Nephron (organoid): ENCODE measurements around the gene ALKBH4.

ENCODE experiments used
- H3K27ac Mint-ChIP-seq, 3 experiments: 2 replicates each; pipeline ENCODE4 v1.8.0; 2020; ENCODE audit warnings: mixed read lengths in 3 of 3, mild to moderate bottlenecking in 2 of 3, moderate library complexity in 1 of 3
- H3K27me3 Mint-ChIP-seq: 2 replicates; pipeline ENCODE4 v1.8.0; 2021; ENCODE audit warnings: low read depth, mild to moderate bottlenecking, moderate library complexity, mixed read lengths
- H3K36me3 Mint-ChIP-seq: 2 replicates; pipeline ENCODE4 v1.8.0; 2020; ENCODE audit warnings: low read depth, mixed read lengths
- H3K4me1 Mint-ChIP-seq: 2 replicates; pipeline ENCODE4 v1.8.0; 2020; ENCODE audit warnings: mixed read lengths
- H3K4me3 Mint-ChIP-seq, 3 experiments: 2 replicates each; pipeline ENCODE4 v1.8.0; 2020; ENCODE audit warnings: mild to moderate bottlenecking in 3 of 3, mixed read lengths in 3 of 3, moderate library complexity in 2 of 3
- H3K9me3 Mint-ChIP-seq: 2 replicates; pipeline ENCODE4 v1.8.0; 2020; ENCODE audit warnings: mixed read lengths
- CTCF ChIP-seq, 3 experiments: fragments of 200-600 bp; sonication (generic); IDR thresholded peaks; one replicate each; pipeline ENCODE4 v1.5.0; 2021; ENCODE audit warnings: antibody characterized with exemption in 3 of 3; ENCODE audit not compliant: unreplicated experiment in 3 of 3

Gene ALKBH4

GRCh38 chr7:102407910-102408309 lies 56.8 kb downstream of the ALKBH4 start:
- H3K9me3 Mint-ChIP-seq: peaks cover 8% of the 10 kb centered on the region
- peaks cover 91% of the 10 kb centered on the region for H3K36me3 Mint-ChIP-seq
- H3K27ac Mint-ChIP-seq: no peak overlapping the region
- no peaks in the 10 kb centered on the region for H3K27me3 Mint-ChIP-seq
- H3K4me3 Mint-ChIP-seq: no peak overlapping the region
- H3K4me1 Mint-ChIP-seq: no peaks in the 10 kb centered on the region
- TF ChIP-seq CTCF (IDR thresholded peaks at IDR 0.05; ENCODE audit: unreplicated experiment in 3 of 3): no peak
